CD14-positive monocyte (primary cell): ENCODE measurements around the gene APOH. TPM values are rescaled to one million over a fixed set of nuclear protein-coding genes. Genes with fewer than 3 reads are reported as not detected.

ENCODE experiments used
- DNase-seq, 3 donors: peaks; one replicate each; pipeline ENCODE4 v3.0.0-alpha.2; 2011 to 2022
- H2AFZ ChIP-seq: 2 replicates; pipeline ENCODE4 v1.6.0; 2012; ENCODE audit warnings: mild to moderate bottlenecking, low read depth, low read length, inconsistent platforms; ENCODE audit not compliant: insufficient read depth, poor library complexity, severe bottlenecking
- H3K27ac ChIP-seq, 2 donors: 1 replicate in 1 of 2; 2 replicates in 1 of 2; pipeline ENCODE4 v1.5.1; 2012 to 2013; ENCODE audit warnings: low read length in 2 of 2, control low read depth in 1 of 2, inconsistent platforms in 1 of 2, low read depth in 1 of 2, mild to moderate bottlenecking in 1 of 2
- H3K27me3 ChIP-seq, 2 donors: one replicate each; pipeline versions ENCODE4 v1.6.0 to v1.6.1; 2011 to 2013; ENCODE audit warnings: low read length in 2 of 2; ENCODE audit not compliant: control insufficient read depth in 2 of 2, insufficient read depth in 2 of 2
- H3K36me3 ChIP-seq, 2 donors: replicated peaks in 1 of 2; 1 replicate in 1 of 2; 2 replicates in 1 of 2; pipeline versions ENCODE4 v1.5.1 to v1.6.1; 2012 to 2013; ENCODE audit warnings: low read length in 2 of 2, control low read depth in 1 of 2, inconsistent platforms in 1 of 2, mild to moderate bottlenecking in 1 of 2; ENCODE audit not compliant: insufficient read depth in 2 of 2, control insufficient read depth in 1 of 2
- H3K4me1 ChIP-seq, 2 donors: 1 replicate in 1 of 2; 2 replicates in 1 of 2; pipeline versions ENCODE4 v1.5.1 to v1.6.1; 2012 to 2013; ENCODE audit warnings: low read length in 2 of 2, control low read depth in 1 of 2, inconsistent platforms in 1 of 2, mild to moderate bottlenecking in 1 of 2, moderate library complexity in 1 of 2; ENCODE audit not compliant: insufficient read depth in 2 of 2, control insufficient read depth in 1 of 2
- H3K4me2 ChIP-seq: replicated peaks from 2 replicates; pipeline ENCODE3; 2012; ENCODE audit warnings: low read length, moderate library complexity, mild to moderate bottlenecking; ENCODE audit not compliant: poor library complexity, severe bottlenecking; ENCODE audit errors: extremely low read depth
- H3K4me3 ChIP-seq, 3 experiments: fragments of 200-600 bp in 1 of 3; sonication (generic) in 1 of 3; replicated peaks in 1 of 3; 1 replicate in 2 of 3; 2 replicates in 1 of 3; pipeline ENCODE4 v1.5.1; 2011 to 2013; ENCODE audit warnings: low read length in 3 of 3, mild to moderate bottlenecking in 3 of 3, control low read depth in 2 of 3, low read depth in 2 of 3, inconsistent platforms in 1 of 3, moderate library complexity in 1 of 3
- H3K79me2 ChIP-seq: 2 replicates; pipeline ENCODE4 v1.6.0; 2012; ENCODE audit warnings: mild to moderate bottlenecking, control low read depth, inconsistent platforms, low read length, moderate library complexity; ENCODE audit not compliant: insufficient read depth
- H3K9ac ChIP-seq: 2 replicates; pipeline ENCODE4 v1.6.0; 2017; ENCODE audit warnings: low read length, mild to moderate bottlenecking; ENCODE audit not compliant: insufficient read depth, poor library complexity, severe bottlenecking
- H3K9me3 ChIP-seq, 2 donors: replicated peaks in 1 of 2; 1 replicate in 1 of 2; 2 replicates in 1 of 2; pipeline versions ENCODE4 v1.5.1 to v1.6.1; 2012 to 2013; ENCODE audit warnings: low read length in 2 of 2, control low read depth in 1 of 2; ENCODE audit not compliant: control insufficient read depth in 1 of 2, insufficient read depth in 1 of 2
- H4K20me1 ChIP-seq: 2 replicates; pipeline ENCODE4 v1.6.0; 2012; ENCODE audit warnings: mild to moderate bottlenecking, low read length, control low read depth, moderate library complexity; ENCODE audit not compliant: insufficient read depth
- H3K27ac Mint-ChIP-seq, 7 donors: one replicate each; pipeline ENCODE4 v1.8.0; 2020; ENCODE audit warnings: mild to moderate bottlenecking in 7 of 7, mixed read lengths in 7 of 7, moderate library complexity in 6 of 7, inconsistent platforms in 2 of 7
- H3K27me3 Mint-ChIP-seq, 3 donors: one replicate each; pipeline ENCODE4 v1.8.0; 2021 to 2022; ENCODE audit warnings: low read depth in 3 of 3, mild to moderate bottlenecking in 3 of 3, mixed read lengths in 3 of 3, moderate library complexity in 3 of 3, inconsistent platforms in 1 of 3
- H3K36me3 Mint-ChIP-seq, 2 donors: one replicate each; pipeline ENCODE4 v1.8.0; 2020; ENCODE audit warnings: mixed read lengths in 2 of 2, inconsistent platforms in 1 of 2, mild to moderate bottlenecking in 1 of 2
- H3K4me1 Mint-ChIP-seq: one replicate; pipeline ENCODE4 v1.8.0; 2020; ENCODE audit warnings: mild to moderate bottlenecking, mixed read lengths
- H3K4me3 Mint-ChIP-seq, 2 donors: one replicate each; pipeline ENCODE4 v1.8.0; 2020; ENCODE audit warnings: mild to moderate bottlenecking in 2 of 2, mixed read lengths in 2 of 2, moderate library complexity in 1 of 2
- H3K9me3 Mint-ChIP-seq, 7 donors: one replicate each; pipeline ENCODE4 v1.8.0; 2020 to 2022; ENCODE audit warnings: mixed read lengths in 7 of 7, mild to moderate bottlenecking in 6 of 7, moderate library complexity in 6 of 7, inconsistent platforms in 2 of 7
- CTCF ChIP-seq: fragments of 200-600 bp; IDR thresholded peaks from one replicate; pipeline ENCODE4 v1.8.0; 2022; ENCODE audit warnings: antibody characterized with exemption, mild to moderate bottlenecking
- WGBS: methylation state at CpG from one replicate; pipeline ENCODE4 v1.1.5; 2013; ENCODE audit warnings: missing lambda C conversion rate; ENCODE audit not compliant: insufficient coverage; 5-methylcytosine and 5-hydroxymethylcytosine counted together
- intact Hi-C, 2 donors: fragments of 100-400 bp; cut with micrococcal nuclease; formaldehyde crosslinking; loops; one replicate each; pipeline versions ENCODE4 v1.15.0 to v1.15.1; 2023
- polyA plus RNA-seq, 3 donors: library from polyadenylated mRNA; depleted of rRNA in 1 of 3; unstranded in 2 of 3; stranded (reverse) in 1 of 3; fragments of 300-500 nt in 2 of 3; fragments of >200 nt in 1 of 3; fragmentation: Illumina TruSeq in 2 of 3; gene quantifications; 1 replicate in 2 of 3; 2 replicates in 1 of 3; pipeline ENCODE4 v1.2.3, GENCODE V29; 2012 to 2021

APOH gene
- polyA plus RNA-seq, 3 donors: not detected

GRCh38 chr17:66210208-66210574 is 19.0 kb downstream of the APOH start:
- no peak overlapping the region for H3K4me3 ChIP-seq
- H3K27me3 Mint-ChIP-seq: peaks cover 2 to 22% (median 13%) of the 10 kb centered on the region in 3 donors
- no peaks in the 10 kb centered on the region for H4K20me1 ChIP-seq
- no peaks in the 10 kb centered on the region for H3K36me3 Mint-ChIP-seq
- no peak overlapping the region for H3K4me3 Mint-ChIP-seq
- peaks cover 0 to 2% of the 10 kb centered on the region in 2 donors for H3K27me3 ChIP-seq
- H3K4me2 ChIP-seq: no peak overlapping the region
- no peak overlapping the region for H3K27ac Mint-ChIP-seq
- peaks cover 0 to 3% (median 0%) of the 10 kb centered on the region in 7 donors for H3K9me3 Mint-ChIP-seq
- no peaks in the 10 kb centered on the region for H3K9me3 ChIP-seq
- no peaks in the 10 kb centered on the region for H3K4me1 Mint-ChIP-seq
- H3K4me1 ChIP-seq: no peaks in the 10 kb centered on the region
- intact Hi-C loops: no loop called here
- TF ChIP-seq CTCF: no peak
- 100% methylated on average over 2 of the region's 2 CpGs for WGBS
- H3K36me3 ChIP-seq: no peaks in the 10 kb centered on the region
- H3K27ac ChIP-seq: no peak overlapping the region
- DNase-seq: no peak
- H3K9ac ChIP-seq: no peak overlapping the region
- H2AFZ ChIP-seq: no peak overlapping the region
- H3K79me2 ChIP-seq: no peaks in the 10 kb centered on the region

GRCh38 chr17:66207936-66208335 is 21.3 kb downstream of the APOH start:
- no peak for DNase-seq
- Mint-ChIP-seq H3K9me3 (peaks cover 0 to 12% (median 2%) of the 10 kb centered on the region in 7 donors), H3K36me3 (no peaks in the 10 kb centered on the region), H3K27ac (no peak overlapping the region), H3K4me3 (no peak overlapping the region), H3K4me1 (no peaks in the 10 kb centered on the region), H3K27me3 (peaks cover 1 to 16% (median 13%) of the 10 kb centered on the region in 3 donors)
- no peaks in the 10 kb centered on the region for H3K36me3 ChIP-seq
- H3K4me1 ChIP-seq: no peaks in the 10 kb centered on the region
- H2AFZ ChIP-seq: no peak overlapping the region
- no peak overlapping the region for H3K4me3 ChIP-seq
- no peaks in the 10 kb centered on the region for H3K27me3 ChIP-seq
- no peaks in the 10 kb centered on the region for H3K9me3 ChIP-seq
- intact Hi-C loops: no loop called here
- no peak for TF ChIP-seq CTCF
- H3K27ac ChIP-seq: no peak overlapping the region
- H3K9ac ChIP-seq: no peak overlapping the region
- no peaks in the 10 kb centered on the region for H4K20me1 ChIP-seq
- H3K79me2 ChIP-seq: no peaks in the 10 kb centered on the region
- no peak overlapping the region for H3K4me2 ChIP-seq
